ENCODE measurements around the gene SLC30A3. TPM values are rescaled to one million over a fixed set of nuclear protein-coding genes. Genes with fewer than 3 reads are reported as not detected.
"Not testable (repeated sequence)": the region's sequence is repeated elsewhere in the genome, so short reads cannot be mapped to it uniquely, and the experiment has no call there.

Gene SLC30A3
- total RNA-seq, 1 donor from 2014 or later: not detected

GRCh38 chr2:27280826-27281225 lies 18.0 kb upstream of the SLC30A3 start:
- H3K4me1 Mint-ChIP-seq (ENCODE audit: unreplicated experiment): peaks cover 5% of the 10 kb centered on the region
- H3K36me3 Mint-ChIP-seq (ENCODE audit: low read depth, unreplicated experiment): no peaks in the 10 kb centered on the region
- DNase-seq (ENCODE audit: low spot score): no peak
- TF ChIP-seq CTCF (IDR thresholded peaks at IDR 0.05; ENCODE audit: unreplicated experiment): no peak
- H3K27me3 Mint-ChIP-seq (ENCODE audit: unreplicated experiment): peaks cover 10% of the 10 kb centered on the region
- H3K4me3 Mint-ChIP-seq (ENCODE audit: unreplicated experiment): no peak overlapping the region
- no peaks in the 10 kb centered on the region for H3K9me3 Mint-ChIP-seq (ENCODE audit: unreplicated experiment)
- no peak overlapping the region for H3K27ac Mint-ChIP-seq (ENCODE audit: unreplicated experiment)

GRCh38 chr2:27278010-27278409 lies 15.2 kb upstream of the SLC30A3 start:
- Mint-ChIP-seq H3K27ac (ENCODE audit: unreplicated experiment) (no peak overlapping the region), H3K27me3 (ENCODE audit: unreplicated experiment) (peaks cover 13% of the 10 kb centered on the region), H3K4me1 (ENCODE audit: unreplicated experiment) (peaks cover 3% of the 10 kb centered on the region), H3K4me3 (ENCODE audit: unreplicated experiment) (no peak overlapping the region), H3K36me3 (ENCODE audit: low read depth, unreplicated experiment) (no peaks in the 10 kb centered on the region), H3K9me3 (ENCODE audit: unreplicated experiment) (no peaks in the 10 kb centered on the region)
- no peak for DNase-seq (ENCODE audit: low spot score)
- TF ChIP-seq CTCF (IDR thresholded peaks at IDR 0.05; ENCODE audit: unreplicated experiment): no peak

GRCh38 chr2:27275211-27276150 lies 12.6 kb upstream of the SLC30A3 start, which contains the start of gene DNAJC5G:
Gene DNAJC5G (plus strand): TSS chr2:27275433. CDS start chr2:27276729, 1,296 bp downstream.
- no peak for DNase-seq (ENCODE audit: low spot score)
- H3K9me3 Mint-ChIP-seq (ENCODE audit: unreplicated experiment): no peaks in the 10 kb centered on the region
- peak within 1 kb of the TSS; percentile 22 for H3K4me3 Mint-ChIP-seq (ENCODE audit: unreplicated experiment)
- no peaks in the 10 kb centered on the region for H3K36me3 Mint-ChIP-seq (ENCODE audit: low read depth, unreplicated experiment)
- H3K27ac Mint-ChIP-seq (ENCODE audit: unreplicated experiment): peak within 1 kb of the TSS; percentile 50
- TF ChIP-seq CTCF (IDR thresholded peaks at IDR 0.05; ENCODE audit: unreplicated experiment): no peak
- peaks cover 5% of the 10 kb centered on the region for H3K27me3 Mint-ChIP-seq (ENCODE audit: unreplicated experiment)
- no peaks in the 10 kb centered on the region for H3K4me1 Mint-ChIP-seq (ENCODE audit: unreplicated experiment)

GRCh38 chr2:27272537-27273522 lies 10.0 kb upstream of the SLC30A3 start:
- H3K4me3 Mint-ChIP-seq (ENCODE audit: unreplicated experiment); H3K27ac Mint-ChIP-seq (ENCODE audit: unreplicated experiment); H3K36me3 Mint-ChIP-seq (ENCODE audit: low read depth, unreplicated experiment); H3K4me1 Mint-ChIP-seq (ENCODE audit: unreplicated experiment); DNase-seq (ENCODE audit: low spot score); H3K27me3 Mint-ChIP-seq (ENCODE audit: unreplicated experiment); H3K9me3 Mint-ChIP-seq (ENCODE audit: unreplicated experiment): not testable (repeated sequence)

GRCh38 chr2:27271631-27272340 lies 8.9 kb upstream of the SLC30A3 start:
- H3K27me3 Mint-ChIP-seq (ENCODE audit: unreplicated experiment): peaks cover 4% of the 10 kb centered on the region
- no peaks in the 10 kb centered on the region for H3K9me3 Mint-ChIP-seq (ENCODE audit: unreplicated experiment)
- H3K4me3 Mint-ChIP-seq (ENCODE audit: unreplicated experiment): no peak overlapping the region
- H3K27ac Mint-ChIP-seq (ENCODE audit: unreplicated experiment): no peak overlapping the region
- DNase-seq (ENCODE audit: low spot score): no peak
- no peaks in the 10 kb centered on the region for H3K36me3 Mint-ChIP-seq (ENCODE audit: low read depth, unreplicated experiment)
- TF ChIP-seq CTCF (IDR thresholded peaks at IDR 0.05; ENCODE audit: unreplicated experiment): no peak
- H3K4me1 Mint-ChIP-seq (ENCODE audit: unreplicated experiment): no peaks in the 10 kb centered on the region
